HG03135 (cell line): ENCODE results near the gene NANOS3.
"Not testable (repeated sequence)": the region's sequence is repeated elsewhere in the genome, so short reads cannot be mapped to it uniquely, and the experiment has no call there.

Experiments
- ATAC-seq: cut with Tn5 transposase; IDR thresholded peaks from one replicate; pipeline ENCODE4 v1.9.1; 2021; ENCODE audit warnings: mild to moderate bottlenecking, moderate library complexity; ENCODE audit not compliant: unreplicated experiment

NANOS3 gene

DNA sequence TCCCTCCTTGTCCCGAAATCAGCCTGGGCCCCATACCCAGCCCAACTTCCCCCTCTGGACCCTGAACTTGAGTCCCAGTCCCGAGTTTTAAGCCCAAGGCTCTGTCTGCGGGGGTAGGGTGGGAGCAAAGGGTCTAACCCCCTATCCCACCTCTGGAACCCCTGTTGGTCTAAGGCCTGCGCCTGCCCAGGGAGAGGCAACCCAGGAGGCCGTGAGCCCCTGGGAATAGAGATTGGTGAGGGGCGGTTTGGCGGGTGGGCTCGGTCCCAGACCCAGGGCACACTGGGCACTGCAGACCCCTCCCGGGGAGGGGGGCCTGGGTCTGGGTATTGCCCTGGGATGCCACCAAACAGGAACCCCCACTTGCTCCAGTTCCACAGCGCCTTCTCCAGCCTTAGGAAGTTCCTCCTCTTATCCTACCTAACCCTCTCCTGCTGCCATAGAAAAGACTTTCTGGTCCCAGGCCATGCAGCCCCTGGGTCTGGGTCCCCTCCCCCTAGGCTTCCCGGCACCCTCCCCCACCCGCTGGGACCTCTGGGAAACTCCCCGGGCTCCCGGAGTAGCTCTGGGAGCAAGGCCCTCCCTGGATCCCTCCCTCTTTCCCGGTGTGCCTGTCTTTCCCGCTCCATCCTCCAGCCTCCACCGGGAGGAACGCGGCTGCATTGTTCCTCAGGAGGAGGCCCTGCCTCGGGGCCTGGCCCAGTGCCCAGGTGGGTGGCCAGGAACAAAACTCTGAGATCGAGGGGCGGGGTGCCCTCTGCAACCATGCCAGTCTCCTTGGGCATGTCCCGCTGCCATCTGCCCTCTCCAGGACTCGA, 33.6 kb upstream of the NANOS3 start:
- no peak for ATAC-seq

DNA sequence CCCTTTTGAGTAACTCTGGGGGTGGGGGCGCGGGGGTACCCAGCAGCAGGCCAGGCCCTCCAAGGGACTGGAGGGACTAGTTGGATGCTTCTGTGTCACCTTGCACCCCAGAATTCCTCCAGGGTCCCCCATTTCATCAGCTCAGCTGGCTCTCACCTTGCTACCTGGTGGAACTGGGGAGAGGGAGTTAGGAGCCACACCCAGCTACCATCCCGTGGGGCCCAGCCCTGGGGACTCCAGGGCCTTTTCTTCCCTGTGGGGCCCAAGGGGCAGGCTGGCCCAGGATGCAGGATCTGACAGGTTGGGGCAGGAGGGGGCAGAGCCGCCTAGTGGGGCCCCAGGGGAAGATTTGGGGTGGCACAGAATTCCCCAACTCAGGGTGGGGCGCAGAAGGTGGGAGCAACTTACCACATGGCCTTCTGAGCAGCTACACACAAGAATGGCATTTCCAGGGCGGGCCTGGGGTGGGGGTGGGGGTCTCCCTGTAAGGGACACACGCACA, 32.8 kb upstream of the NANOS3 start:
- ATAC-seq = no peak

DNA sequence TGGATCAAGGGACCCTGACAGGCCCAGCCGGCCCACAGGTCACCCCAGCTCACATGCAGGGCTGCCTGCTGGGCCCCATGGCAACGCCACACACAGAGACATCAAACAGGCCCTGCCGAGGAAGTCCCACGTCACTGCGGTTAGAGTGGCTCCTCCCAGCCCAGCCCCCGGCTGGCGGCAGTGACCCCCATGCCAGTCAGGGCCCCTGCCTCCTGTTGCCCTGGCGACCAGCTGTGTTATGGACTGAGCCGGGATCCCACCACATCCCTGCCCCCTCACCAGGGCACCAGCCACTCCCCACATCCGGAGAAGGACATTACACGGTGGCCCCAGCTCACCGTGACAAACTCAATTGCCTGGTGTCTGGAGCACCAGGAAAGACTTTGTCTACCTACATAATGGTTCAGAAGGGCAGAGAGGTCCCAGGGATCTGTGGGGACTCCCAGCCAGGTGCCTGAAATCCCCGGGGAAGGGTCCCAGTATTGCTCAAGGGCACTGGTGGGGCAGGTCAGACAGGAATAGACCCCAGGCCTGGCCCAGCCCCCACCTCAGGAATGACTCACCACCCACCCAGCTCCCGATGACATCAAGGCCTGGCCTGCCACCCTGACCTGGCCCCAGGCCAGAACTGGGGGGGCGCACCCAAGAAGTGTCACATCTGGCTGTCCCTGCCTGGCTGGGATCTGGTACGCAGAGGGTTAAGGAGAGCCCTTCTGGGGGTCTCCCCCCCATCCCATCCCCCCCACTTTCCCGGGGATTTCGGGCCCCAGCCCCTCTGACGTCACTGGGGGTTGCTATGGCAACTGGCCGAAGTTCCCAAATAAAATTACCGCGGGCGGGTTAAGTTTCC, 30.2 kb upstream of the NANOS3 start:
- ATAC-seq = peak; percentile 60

- peak; percentile 16 for ATAC-seq
These were observed 29.3 kb upstream of the NANOS3 start for GRCh38 chr19:13847407-13848339.

DNA sequence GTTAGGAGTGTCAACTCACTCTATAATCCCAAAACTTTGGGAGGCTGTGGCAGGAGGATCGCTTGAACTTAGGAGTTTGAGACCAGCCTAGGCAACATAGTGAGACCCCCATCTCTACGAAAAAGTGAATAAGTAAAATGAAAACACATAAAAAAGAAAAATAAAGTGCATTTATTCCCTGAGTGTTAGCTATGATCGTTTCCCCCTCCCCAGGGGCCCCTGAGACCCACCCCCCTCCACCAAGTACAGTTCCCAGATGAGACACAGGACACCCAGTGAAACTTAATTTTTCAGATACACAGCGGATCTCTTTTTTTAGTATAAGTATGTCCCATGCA, 28.6 kb upstream of the NANOS3 start:
- no peak for ATAC-seq

DNA sequence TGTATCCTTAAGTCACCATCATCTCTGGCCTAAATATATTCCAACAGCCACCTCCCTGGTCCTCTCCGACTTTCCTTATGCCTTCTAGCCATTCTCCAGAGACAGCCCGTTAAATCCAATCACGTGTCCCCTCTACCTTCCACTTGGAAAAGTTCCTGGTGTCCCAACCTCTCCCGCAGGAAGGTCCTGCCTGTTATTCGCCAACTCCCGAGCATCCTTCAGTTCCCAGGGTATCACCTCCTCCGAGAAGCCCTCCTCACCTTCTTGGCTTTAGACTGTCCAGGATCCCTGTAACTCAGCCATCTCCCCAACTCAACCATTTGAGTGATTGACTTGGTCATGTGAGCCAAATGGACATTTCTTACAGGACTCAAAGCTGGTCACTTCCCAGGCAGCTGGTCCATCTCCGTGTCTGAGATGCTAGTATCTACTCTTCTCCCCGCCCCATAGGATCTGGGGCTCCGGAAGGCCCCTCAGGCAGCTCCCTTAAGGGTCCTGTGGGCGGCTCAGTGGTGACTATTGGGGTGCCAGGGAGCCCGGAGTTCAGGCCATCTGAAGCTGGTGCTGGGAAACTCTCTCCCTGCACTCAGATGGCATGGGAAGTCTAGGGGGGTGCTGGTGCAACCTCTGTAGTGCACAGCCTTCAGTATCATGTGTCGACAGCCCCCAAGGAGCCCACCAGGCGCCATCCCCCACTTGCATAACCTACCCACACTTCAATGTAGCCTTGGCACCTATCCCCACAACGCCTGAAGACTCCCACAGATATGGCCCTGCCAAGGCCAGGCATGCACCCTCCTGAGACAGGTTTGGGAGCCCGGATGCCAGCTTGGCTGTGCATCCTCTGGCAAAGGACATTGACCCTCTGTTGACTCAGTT, 27.9 kb upstream of the NANOS3 start:
- no peak for ATAC-seq

GRCh38 chr19:13849991-13850909, 26.7 kb upstream of the NANOS3 start:
- ATAC-seq = no peak

GRCh38 chr19:13850910-13851733, 25.8 kb upstream of the NANOS3 start:
- no peak for ATAC-seq

GRCh38 chr19:13851734-13852114, 25.2 kb upstream of the NANOS3 start:
- not testable (repeated sequence) for ATAC-seq

DNA sequence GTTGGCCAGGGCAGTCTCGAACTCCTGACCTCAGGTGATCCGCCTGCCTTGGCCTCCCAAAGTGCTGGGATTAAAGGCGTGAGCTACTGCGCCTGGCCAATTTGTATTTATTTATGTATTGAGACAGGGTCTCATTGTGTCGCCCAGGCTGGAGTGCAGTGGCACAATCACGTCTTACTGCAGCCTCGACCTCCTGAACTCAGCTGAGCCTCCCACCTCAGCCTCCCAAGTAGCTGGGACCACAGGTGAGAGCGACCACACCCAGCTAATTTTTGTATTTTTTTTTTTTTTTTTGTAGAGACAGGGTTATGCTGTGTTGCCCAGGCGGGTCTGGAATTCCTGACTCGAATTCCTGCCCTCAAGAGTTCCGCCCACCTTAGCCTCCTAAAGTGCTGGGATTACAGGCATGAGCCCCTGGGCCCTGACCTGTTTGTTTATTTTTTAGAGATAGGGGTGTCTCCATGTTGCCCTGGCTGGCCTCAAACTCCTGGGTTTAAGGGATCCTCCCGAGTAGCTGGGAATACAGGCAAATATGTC, 24.7 kb upstream of the NANOS3 start:
- not testable (repeated sequence) for ATAC-seq

- ATAC-seq = no peak
These were observed 20.4 kb upstream of the NANOS3 start for GRCh38 chr19:13856497-13856896.

- ATAC-seq = no peak
These were observed 17.5 kb upstream of the NANOS3 start for GRCh38 chr19:13859361-13859880.

GRCh38 chr19:13860679-13861391, 16.1 kb upstream of the NANOS3 start:
- ATAC-seq = no peak

- ATAC-seq = peak; percentile 26
These were observed 15.6 kb upstream of the NANOS3 start for GRCh38 chr19:13861392-13861713.

DNA sequence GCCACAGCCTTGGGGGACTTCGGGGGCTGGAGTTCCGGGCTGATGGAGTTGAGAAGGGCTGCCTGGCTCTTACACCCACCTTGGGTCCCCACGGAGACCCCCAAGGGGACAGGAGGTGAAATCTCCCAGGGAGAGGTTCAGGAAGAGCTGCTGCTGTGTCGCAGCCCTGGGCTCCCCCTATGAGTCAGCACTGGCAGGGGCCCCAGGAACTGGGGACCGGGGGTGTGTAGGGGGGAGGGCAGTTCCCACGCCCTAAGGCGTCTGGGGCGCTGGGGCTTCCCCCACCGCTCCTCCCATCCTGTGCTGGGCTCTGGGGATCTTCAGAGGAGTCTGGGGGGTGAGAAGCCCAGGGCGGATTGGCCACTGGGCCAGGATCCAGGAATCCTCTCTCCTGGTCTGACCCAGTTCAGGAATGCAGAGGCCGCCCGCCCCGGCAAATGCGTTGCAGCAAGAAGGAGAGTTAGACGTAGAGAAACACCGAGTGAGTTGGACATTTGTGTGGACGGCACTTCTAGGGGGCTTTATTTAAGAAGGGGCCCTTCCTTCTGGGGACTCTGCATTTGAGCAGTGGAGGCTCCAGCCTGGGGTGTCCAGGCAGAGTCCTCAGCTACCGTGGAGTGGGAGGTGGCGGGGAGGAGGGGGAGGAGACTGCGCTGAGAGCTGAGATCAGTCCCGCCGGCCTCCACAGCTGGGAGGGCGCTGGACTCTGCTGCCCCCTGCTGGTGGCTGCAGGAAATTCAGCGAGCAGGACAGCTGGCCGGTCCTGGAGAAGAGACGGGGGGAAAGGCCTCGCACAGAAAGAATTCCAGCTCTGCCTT, 15.0 kb upstream of the NANOS3 start:
- ATAC-seq = peak; percentile 66

DNA sequence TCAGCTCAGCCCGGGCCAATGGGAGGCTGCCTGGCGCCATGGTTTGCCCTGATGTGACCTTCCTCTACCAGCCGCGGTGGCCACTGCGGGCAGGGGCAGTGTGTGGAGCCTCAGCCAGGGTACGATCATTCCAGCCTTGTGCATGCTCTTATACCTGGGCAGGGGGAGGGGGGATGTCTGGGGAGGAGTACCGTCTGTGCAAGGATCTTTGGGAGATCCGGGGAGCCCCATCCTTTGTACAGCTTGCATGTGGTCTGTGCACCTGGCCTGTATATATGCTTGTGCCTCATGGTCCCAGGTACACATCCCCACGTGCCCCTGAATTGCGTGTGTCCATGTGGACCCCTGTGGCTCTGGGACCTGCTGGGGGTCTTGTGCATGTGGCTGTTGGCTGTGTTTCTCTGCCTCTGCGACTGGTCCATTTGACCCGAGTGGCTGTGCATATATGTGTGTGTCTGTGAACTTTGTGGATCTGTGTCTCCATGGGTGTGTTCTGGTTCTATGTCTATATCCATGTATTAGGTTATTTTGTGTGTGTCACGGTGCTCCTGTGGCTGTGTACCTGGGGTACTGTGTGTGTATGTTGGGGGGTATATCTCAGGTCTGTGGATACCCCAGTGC, 12.8 kb upstream of the NANOS3 start:
- ATAC-seq = no peak
